Astrocyte (in vitro differentiated cells and primary cell): ENCODE data around the gene DAD1.

Source experiments
- EZH2 ChIP-seq: IDR thresholded peaks from 2 replicates; pipeline ENCODE4 v1.6.1; 2012; ENCODE audit warnings: mild to moderate bottlenecking, low read length, inconsistent platforms; ENCODE audit not compliant: insufficient read depth
- TF ChIP-seq, protein P1 (sequence below): IDR thresholded peaks from 2 replicates; pipeline ENCODE4 v1.5.1; 2011; ENCODE audit warnings: low read depth, mild to moderate bottlenecking, inconsistent platforms, low read length, moderate library complexity; ENCODE audit not compliant: insufficient read depth

DNA sequence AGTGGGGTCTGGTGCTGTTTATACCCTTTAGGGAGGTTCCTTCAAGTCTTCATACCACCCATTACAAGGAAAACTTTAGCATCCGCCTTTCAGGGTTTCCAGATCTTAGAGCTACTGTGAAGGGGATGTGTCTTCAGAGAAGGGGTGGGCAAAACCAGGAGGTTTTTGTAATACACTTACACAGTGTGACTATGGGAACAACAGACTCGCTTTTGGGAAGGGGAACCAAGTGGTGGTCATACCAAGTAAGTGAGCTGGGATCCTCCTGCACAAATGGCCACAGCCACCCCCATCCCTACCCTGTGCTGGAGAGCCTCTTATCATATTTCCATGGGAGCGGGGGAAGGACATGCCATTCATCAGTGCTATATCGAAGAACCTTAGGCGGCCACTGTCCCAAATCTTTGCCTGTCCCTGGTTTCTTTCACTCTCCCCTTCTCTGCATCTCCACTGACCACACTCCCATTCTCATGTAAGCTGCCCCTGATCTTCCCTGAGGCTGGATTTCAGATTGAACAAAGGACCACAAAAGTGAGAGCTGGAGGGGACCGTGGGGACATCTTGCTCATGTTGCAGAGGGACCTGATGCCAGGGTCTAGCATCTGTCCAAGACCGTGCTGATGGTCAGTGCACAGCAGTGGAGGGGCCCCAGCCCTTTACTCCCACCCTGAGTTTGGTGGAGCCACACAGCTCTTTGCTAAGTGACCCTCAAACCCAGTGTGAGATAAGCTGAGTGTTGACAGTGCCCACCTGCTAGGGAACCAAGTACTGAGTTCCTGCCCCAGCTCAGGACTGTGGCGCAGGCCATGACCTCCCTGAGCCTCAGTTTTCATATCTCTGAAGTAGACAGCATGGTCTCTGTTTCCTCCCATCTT lies 51.4 kb downstream of the DAD1 start:
- TF ChIP-seq, protein P1, sequence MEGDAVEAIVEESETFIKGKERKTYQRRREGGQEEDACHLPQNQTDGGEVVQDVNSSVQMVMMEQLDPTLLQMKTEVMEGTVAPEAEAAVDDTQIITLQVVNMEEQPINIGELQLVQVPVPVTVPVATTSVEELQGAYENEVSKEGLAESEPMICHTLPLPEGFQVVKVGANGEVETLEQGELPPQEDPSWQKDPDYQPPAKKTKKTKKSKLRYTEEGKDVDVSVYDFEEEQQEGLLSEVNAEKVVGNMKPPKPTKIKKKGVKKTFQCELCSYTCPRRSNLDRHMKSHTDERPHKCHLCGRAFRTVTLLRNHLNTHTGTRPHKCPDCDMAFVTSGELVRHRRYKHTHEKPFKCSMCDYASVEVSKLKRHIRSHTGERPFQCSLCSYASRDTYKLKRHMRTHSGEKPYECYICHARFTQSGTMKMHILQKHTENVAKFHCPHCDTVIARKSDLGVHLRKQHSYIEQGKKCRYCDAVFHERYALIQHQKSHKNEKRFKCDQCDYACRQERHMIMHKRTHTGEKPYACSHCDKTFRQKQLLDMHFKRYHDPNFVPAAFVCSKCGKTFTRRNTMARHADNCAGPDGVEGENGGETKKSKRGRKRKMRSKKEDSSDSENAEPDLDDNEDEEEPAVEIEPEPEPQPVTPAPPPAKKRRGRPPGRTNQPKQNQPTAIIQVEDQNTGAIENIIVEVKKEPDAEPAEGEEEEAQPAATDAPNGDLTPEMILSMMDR = no peak
- TF ChIP-seq EZH2 = no peak
